ENCODE results near the gene SLC2A9.

Gene SLC2A9

DNA sequence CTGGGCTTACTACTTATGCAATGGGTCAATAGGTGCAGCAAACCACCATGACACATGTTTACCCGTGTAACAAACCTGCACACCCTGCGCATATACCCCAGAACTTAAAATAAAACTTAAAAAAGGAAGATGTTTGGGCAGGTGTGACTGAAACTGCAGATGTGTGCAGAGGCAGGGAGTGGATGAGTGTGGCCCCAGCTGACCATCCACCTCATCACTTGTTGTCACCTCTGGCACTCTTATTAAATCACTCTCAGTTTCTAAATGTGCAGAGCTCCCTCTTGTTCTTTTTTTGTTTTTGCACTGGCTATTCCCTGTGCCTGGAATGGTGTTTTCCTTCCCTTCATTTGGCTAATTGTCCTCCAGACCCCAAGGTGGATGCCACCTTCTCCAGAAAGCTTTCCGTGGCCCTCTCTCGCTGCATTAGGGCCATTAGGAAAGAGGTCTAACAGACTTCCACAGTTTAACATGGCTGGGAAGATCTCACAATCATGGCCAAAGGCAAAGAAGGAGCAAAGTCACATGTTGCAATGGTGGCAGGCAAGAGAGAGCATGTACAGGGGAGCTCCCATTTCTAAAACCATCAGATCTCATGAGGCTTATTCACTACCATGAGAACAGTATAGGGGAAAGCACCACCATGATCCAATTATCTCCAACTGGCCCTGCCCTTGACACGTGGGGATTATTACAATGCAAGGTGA lies 58.5 kb downstream of the SLC2A9 start:
- DNase-seq (ENCODE audit: low read depth) = no peak

GRCh38 chr4:9954468-9954867 lies 66.8 kb downstream of the SLC2A9 start:
- DNase-seq (ENCODE audit: low read depth) = no peak

GRCh38 chr4:9953089-9953488 lies 68.2 kb downstream of the SLC2A9 start:
- no peak for DNase-seq (ENCODE audit: low read depth)

GRCh38 chr4:9952415-9952950 lies 68.8 kb downstream of the SLC2A9 start:
- no peak for DNase-seq (ENCODE audit: low read depth)

- DNase-seq (ENCODE audit: low read depth) = no peak
These were observed 71.7 kb downstream of the SLC2A9 start for GRCh38 chr4:9949573-9949972.

DNA sequence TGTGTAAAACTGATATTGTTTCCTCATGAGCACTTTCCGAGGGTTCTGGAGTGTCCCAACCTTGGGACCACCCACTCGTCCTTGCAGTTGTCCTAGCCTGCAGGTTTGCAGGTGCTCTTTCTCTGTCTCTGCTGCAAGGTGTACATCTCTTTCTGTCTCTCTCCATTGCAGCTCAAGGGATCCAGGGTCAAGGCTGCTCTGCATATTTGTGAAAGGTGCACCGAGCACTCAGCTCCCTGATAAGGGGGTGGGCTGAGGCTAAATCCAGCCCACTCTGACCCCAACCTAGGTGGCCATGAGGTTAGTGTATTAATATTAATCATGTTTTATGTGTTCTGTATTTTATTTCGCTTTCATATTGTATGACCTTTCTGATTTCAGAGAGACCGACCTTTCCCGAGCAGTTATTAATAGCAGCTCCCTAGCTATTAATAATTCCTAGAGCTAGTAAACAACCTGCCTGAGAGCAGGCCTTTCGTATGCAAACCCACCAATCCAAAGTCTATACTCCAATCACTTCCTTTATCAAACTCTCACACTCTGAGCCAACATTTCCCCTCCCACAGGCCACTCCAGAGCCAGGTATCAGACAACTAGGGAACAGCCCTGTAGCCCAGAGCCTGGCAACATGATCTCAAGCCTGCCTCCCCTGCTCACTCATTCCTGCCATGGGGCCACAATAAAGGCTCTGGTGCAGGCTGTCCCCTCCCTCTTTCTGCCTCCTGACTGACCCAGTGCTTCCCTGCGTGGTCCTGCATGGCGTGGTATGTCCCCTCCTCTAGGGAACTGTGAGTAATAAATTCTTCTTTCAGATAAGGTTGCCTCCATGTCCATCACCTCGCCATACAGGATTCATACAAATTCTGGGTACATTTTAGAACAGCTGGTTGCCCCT lies 73.9 kb downstream of the SLC2A9 start:
- no peak for DNase-seq (ENCODE audit: low read depth)

DNA sequence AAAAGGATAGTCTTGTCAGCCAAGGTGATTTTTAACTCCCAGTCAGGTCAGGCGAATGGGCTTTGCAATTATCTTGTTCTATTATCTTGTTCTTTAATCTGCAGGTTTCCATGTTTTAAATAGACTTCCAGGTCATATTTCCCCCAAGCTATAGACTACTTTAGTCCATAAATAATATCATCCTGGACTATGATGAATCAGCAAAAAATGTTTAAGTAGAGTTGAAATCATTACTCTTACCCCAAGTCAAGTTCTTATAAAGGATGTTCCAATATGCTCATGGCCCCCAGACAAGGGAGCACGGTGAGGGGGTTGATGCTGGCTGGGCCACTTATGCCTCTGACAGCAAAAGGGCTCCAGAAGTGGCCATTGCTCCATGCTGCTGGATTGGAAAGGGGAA lies 75.1 kb downstream of the SLC2A9 start:
- no peak for DNase-seq (ENCODE audit: low read depth)

DNA sequence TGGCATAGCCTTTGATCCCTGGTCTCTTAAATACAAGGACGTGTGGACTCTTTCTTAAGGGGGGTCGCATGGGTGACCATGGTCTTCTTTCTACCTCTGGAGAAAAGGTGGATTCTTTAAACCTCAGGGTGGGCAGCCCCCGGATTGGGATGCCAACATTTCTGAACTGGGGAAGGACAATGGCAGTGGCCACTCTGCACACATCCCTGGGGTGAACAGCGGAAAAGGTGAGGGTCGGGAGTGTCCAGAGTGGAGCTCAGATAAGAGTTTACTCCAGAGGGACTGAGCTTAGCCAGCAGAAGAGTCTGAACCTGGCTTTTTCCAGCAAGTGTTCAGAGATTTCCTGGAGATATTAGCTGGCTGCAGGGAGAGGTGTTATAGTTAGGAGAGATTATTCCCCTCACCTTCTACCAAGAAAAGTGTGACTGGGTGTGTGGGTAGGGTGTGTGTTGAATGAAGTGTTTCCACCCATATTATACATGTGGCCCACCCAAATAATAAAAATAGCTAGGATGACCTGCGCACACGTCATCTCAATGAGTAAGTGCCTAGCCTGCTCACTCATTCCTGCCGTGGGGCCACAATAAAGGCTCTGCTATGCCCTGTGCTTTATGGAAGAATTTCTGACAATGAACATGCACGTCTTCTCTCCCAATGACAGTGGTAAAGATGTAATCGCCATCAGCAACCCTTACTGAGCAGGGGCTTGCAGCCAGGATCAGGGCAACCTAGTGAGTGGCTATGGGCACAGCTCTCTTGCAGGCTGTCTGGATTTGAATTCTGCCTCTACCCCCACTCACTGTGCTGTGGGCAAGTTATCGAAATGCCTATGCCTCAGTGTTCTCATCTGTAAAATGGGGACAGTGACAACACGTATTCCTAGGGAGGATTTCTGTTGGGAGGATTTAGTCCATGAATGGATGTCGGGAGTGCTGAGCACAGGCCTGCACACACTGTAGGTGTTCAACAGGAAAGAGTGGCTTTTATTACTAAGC lies 76.6 kb downstream of the SLC2A9 start:
- no peak for DNase-seq (ENCODE audit: low read depth)

DNA sequence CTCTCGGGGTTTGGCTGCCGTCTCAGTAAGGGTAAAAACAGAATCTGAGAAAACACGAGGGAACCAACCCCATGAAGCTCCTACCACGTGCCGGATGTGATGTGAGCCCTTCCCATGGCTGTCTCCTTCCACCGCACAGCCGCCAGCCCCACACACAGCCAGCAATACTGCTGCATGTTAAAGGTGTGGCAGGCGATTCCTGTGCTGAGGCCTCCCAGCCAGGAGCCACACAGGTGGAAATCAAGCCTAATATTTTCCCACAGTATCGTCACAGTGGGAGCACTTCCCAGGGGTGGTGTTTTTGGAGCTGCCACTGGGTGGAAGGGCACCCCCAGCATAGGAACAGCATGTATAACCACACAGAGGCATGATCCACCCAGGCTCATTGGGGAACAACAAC lies 77.5 kb downstream of the SLC2A9 start:
- DNase-seq (ENCODE audit: low read depth) = no peak

GRCh38 chr4:9942921-9943600 lies 78.2 kb downstream of the SLC2A9 start:
- DNase-seq (ENCODE audit: low read depth) = no peak

DNA sequence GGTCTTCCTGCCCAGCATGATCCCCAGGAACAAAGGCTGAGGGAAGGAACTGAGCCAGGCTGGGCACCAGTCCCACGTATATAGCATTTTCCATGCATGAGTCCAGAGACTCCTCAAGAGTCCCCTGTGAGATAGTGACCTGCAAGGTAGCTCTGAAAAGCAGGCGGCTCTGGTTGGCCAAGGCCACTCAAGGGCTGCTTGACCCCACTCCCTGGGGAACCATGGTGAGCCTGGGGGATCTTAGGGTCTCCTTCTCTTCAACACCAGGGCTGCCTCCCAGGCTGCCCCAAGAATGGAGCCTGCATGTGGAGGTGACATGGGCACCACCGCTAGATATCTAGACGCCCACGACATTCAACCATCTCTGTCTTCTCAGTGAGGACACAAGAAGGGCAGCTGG lies 79.2 kb downstream of the SLC2A9 start:
- DNase-seq (ENCODE audit: low read depth) = no peak

- no peak for DNase-seq (ENCODE audit: low read depth)
These were observed 81.3 kb downstream of the SLC2A9 start for GRCh38 chr4:9940041-9940440.

- no peak for DNase-seq (ENCODE audit: low read depth)
These were observed 82.4 kb downstream of the SLC2A9 start for GRCh38 chr4:9938933-9939332.

- no peak for DNase-seq (ENCODE audit: low read depth)
These were observed 84.2 kb downstream of the SLC2A9 start for GRCh38 chr4:9937078-9937477.

DNA sequence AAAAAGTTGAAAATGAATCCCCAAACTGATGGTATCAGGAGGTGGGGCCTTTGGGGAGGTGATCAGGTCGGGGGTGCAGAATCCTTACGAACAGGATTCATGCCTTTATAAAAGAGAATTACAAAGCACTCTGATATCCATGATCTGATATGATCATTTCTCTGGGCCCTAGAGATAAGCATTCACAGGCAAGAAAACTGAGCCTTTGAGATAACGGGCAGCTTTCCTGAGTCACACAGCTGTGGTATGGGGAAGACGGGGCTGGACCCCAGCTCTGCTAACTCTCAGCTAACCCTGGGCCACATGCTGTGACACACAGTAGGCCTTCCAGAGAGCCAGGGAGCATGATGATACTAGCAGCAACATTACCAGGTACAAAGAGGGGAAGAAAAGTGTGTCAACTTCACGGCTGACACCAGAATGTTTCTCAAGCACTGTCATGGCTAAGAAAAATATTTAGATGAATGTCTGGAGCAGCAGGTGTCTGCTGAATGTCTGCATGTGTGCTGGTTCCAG lies 85.1 kb downstream of the SLC2A9 start:
- no peak for DNase-seq (ENCODE audit: low read depth)

DNA sequence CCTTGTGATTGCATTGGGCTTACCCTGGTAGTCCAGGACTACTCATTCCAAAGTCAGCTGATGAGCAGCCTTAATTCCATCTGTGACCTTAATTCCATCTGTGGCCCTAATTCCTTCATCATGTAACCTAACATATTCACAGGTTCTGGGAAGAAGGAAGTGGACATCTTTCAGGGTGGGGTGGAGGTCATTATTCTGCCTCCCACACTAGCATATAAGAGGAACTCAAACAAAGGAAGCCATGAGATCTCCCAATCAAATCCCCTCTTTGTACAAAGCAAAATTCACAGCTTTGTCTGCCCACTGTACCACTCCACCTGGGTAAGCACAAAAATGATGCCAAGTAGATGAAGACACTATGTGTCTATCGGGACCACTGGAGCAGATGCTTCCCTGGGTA lies 87.3 kb downstream of the SLC2A9 start:
- no peak for DNase-seq (ENCODE audit: low read depth)

DNA sequence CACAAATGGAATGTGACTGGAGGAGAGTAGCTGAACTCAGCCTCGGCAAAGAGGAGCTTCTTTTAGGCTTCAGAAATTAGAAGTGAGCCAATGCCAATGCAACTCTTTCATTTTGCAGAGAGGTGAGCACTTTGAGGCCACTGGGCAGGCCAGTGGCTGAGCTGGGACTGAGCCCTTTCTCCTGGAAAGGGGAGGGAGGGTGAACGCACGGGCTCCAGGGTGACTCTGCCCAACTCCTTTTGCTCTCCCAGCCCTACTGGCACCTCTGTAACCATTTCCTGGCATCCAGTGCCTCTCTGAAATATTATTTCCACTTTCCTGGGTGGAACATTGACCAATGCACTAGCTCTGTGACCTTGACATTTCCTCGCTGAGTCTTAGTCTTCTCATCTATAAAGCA lies 88.1 kb downstream of the SLC2A9 start:
- no peak for DNase-seq (ENCODE audit: low read depth)

DNA sequence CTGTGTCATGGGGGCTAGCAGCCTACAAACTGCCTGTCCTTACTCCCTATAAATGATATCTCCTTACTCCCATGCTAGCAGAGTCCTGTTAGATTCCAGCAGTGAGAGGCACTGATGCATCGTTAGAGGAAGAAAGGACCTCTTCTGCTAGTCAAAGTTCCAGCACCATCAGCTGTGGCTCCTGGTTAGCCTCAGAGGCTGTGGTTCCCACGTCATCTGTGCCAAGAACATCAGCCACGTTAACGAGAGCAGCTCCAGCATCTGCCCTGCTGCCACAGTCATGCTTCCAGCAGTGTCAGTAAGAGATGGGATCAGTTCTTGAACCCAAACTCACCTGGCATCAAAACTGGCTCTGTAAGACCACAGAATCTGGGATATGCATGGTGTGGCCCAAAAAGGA lies 88.5 kb downstream of the SLC2A9 start:
- no peak for DNase-seq (ENCODE audit: low read depth)

- no peak for DNase-seq (ENCODE audit: low read depth)
These were observed 90.2 kb downstream of the SLC2A9 start for GRCh38 chr4:9931146-9931545.

DNA sequence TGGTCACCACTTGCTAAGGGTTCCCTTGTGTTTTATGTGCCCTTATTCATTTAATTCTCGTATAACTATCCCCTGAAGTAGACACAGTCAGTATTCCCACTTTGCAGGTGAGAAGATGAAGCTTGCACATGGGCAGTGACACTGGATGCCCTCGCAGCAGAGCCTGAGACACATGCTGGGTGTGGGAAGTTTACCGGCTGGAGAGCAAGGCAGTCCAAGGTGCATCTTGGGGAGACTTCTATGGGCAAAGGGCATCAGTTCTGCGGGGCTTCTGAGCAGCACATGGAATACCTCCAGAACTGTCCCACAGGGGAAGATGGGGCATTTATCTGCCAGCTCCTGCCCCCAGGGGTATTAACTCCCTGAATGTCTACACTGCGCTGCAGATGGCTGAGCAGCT lies 92.2 kb downstream of the SLC2A9 start:
- DNase-seq (ENCODE audit: low read depth) = no peak

DNA sequence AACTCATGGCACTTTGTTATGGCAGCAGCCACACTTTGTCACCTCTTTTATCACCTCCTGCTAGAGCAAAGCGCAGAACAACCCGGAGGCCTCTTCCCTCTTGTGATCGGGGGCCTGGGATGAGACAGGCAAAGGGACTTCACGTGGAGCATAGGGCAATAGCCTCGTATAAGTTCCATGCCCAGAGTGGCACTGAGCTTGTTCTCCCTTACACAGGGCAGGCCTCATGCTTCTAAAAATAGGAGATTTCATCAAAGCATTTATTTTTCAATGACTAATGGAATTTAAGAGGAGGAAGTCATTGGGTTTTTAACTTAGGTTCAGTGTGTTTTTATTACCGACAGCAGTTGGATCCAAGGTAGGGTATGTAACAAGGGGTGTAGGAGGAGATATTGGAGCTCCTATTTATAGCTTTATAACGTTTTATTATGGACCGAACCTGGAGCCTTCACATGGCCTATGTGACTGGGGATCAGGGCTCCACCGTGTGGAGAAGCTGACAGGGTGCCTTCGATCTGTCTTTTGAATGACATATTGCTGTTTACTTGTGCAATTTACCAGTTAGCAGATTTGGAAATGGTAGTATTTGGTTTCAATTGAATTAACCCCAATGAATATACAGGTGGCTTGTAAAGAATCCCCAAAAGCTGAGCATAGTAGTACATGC lies 93.8 kb downstream of the SLC2A9 start:
- no peak for DNase-seq (ENCODE audit: low read depth)
